Uterus (tissue), 2 donors: Measurements from ENCODE around the gene CTSF.

Source experiments
- CTCF ChIP-seq, 4 experiments: fragments of 200-600 bp in 2 of 4; fragments of 450-650 bp in 2 of 4; sonication (generic) in 2 of 4; IDR thresholded peaks; one replicate each; pipeline ENCODE4 v1.5.1; 2016 to 2019; ENCODE audit warnings: antibody characterized with exemption in 4 of 4, mild to moderate bottlenecking in 2 of 4, moderate library complexity in 1 of 4
- POLR2A ChIP-seq, 2 donors: fragments of 450-650 bp; IDR thresholded peaks; one replicate each; pipeline ENCODE4 v1.6.1; 2016; ENCODE audit warnings: antibody characterized with exemption in 2 of 2, mild to moderate bottlenecking in 1 of 2, moderate library complexity in 1 of 2

GRCh38 chr11:66546368-66546965 is 21.9 kb downstream of the CTSF start, which contains the start of gene ACTN3:
- no peak for TF ChIP-seq CTCF (IDR thresholded peaks at IDR 0.05)
- TF ChIP-seq POLR2A (IDR thresholded peaks at IDR 0.05) = no peak
